GM18519 (cell line): ENCODE measurements around the gene CAMTA1.

Experiments
- ATAC-seq: cut with Tn5 transposase; IDR thresholded peaks from one replicate; pipeline ENCODE4 v1.9.1; 2021; ENCODE audit warnings: mild to moderate bottlenecking, moderate library complexity; ENCODE audit not compliant: unreplicated experiment, low FRiP score

The CAMTA1 gene

GRCh38 chr1:7236844-7237515 lies 451.7 kb downstream of the CAMTA1 start:
- no peak for ATAC-seq

DNA sequence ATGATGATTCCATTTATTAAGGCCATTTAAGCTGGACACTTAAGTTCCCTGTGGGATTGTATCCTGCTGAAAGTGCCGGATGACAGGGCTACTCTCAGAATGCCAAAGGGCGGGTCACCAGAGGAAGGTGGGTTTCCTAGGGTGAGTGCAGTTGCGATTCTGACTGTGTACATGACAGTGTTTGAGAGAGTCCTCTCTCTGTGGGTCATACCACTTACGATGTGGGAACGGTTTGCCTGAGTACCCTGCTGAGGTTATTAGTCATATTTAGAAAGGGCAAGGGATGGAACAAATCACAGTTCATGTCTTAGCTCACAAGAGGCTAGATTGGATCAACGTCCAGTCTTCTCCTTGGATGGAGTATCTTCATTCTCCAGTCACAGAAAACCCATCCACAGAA lies 461.9 kb downstream of the CAMTA1 start:
- ATAC-seq, result no peak

GRCh38 chr1:7247791-7248548 lies 462.7 kb downstream of the CAMTA1 start:
- ATAC-seq, result no peak

DNA sequence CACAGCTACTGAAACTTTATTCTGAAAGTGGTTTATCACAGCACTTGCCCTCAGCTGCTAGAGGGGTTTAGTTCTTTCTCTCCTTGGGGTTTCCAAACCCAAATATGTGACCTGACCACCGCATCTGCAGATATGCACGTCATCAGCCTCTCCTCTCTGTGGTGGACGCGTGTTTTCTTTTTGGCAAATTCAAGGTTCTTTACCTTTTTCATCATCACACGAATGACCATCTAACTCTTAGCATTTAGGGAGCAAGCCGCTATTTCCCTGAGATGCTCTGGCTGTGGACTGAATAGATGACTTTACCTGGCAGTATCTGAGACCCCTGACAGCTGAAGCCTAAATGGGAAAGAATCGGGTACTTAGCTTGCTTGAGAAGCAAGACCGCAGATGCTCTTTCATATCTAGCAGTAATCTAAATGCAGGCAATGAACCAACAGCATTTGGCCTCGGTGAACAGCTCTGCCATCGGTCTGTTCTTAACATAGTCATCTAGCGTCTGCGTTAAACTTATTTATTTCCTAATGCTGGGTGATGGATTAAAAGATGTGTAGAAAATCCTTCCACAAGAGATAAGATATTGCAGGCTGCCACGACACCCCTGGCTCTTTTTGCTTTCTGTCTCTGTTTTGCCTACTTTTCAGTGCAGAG lies 463.4 kb downstream of the CAMTA1 start:
- ATAC-seq, result no peak

DNA sequence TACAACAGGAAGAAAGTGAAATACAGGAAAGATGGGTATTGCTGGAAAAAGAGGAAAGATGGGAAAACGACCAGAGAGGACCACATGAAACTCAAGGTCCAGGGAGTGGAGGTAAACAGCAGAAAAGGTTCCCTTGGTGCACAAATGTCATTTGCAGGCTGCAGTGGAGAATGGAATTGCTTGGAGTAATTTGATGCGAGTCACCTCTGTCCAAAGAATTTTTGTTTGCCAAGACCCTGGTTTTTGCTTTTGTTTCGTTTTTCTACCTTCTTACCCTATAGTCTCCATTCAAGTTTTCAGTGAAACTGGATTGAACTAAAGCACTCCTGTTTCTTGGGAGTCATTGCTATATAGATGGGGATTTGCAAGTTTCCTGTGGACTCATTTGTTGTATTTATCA lies 464.3 kb downstream of the CAMTA1 start:
- no peak for ATAC-seq

GRCh38 chr1:7250176-7250575 lies 464.9 kb downstream of the CAMTA1 start:
- no peak for ATAC-seq

GRCh38 chr1:7250597-7251453 lies 465.6 kb downstream of the CAMTA1 start:
- no peak for ATAC-seq

DNA sequence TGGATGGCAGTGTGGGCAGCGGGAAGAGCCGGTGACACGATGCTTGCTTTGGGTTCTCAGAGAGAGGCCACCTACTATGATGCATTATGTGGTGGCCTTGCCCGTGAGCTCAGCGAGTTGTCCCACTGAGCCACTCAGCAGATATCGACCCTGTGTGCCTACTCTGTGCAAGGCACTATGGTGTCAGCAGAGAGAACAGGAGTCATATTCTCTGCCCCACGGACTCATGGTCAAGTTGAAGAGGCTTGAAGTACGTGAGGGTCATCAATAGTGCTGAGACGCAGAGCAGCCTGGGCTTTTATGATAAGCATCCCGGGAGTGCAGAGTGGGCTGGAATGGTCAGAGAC lies 466.2 kb downstream of the CAMTA1 start:
- no peak for ATAC-seq

GRCh38 chr1:7252411-7253117 lies 467.3 kb downstream of the CAMTA1 start:
- ATAC-seq, result no peak

DNA sequence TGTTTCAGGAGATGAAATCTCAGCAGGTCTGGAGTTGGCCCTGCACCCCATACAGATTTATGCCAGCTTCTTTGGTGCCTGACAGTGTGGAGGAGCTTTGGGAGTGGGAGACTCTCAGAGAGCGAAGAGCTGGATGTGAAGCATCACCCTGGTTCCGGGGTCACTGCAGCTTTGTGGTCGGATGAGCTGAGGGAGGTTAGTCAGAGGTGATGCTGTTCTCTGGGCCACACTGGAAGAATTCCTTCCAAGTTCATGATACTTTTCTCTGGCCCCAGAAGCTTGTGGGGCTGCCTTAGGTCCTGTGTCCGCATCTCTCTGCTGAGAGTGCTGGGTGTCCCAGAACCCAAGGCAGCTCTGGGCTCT lies 467.8 kb downstream of the CAMTA1 start:
- ATAC-seq, result no peak

GRCh38 chr1:7253988-7254587 lies 468.8 kb downstream of the CAMTA1 start:
- ATAC-seq, result no peak

DNA sequence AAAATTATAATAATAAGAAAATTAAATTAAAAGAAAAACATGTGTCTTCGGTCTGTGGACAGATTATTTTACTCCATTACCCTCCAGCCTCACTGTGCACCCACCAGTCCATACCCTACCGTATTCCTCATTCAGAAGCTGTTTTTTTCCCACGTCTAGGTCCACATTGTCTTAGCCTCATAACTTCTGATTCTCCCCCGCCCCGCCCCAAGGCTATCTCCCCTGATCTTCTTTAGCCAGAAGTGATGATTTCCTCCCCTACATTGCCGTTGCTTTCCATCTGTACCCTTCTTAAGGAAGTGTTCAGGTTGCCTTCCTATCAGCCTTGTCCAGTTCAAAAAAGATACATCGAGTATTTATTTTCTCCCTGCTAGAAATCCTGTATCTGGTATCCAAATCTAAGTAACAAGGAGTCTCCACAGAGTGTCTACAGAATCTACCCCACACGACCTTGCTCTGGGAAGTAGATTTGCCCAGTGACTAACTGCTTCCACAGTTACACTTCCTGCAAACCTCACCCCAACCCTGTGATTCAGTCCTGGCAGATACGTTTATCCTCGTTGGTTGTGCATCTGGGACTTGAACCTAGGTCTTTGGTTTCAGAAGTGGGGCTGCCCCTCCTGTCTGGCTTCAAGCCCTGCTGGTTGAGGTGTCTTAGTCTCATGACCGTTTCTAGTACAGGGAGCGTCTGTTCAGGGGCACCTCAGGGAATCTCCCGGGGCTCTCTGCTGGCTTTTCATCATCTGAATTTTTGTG lies 470.2 kb downstream of the CAMTA1 start:
- no peak for ATAC-seq

DNA sequence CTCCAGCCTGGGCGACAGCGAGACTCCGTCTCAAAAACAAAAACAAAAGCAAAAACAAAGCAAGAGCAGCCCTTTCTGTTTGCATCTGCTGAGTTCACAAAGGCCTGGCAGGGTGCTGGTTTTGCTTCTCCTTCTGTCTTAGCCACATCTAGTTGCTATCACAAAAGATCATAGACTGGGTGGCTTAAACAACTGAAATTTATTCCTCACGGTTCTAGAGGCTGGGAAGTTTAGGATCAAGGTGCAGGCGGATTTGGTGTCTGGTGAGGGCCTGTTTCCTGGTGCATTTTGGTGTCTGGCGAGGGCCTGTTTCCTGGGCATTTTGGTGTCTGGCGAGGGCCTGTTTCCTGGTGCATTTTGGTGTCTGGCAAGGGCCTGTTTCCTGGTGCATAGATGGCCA lies 471.3 kb downstream of the CAMTA1 start:
- ATAC-seq, result no peak

- no peak for ATAC-seq
Observed at GRCh38 chr1:7257225-7257624, 472.0 kb downstream of the CAMTA1 start.

DNA sequence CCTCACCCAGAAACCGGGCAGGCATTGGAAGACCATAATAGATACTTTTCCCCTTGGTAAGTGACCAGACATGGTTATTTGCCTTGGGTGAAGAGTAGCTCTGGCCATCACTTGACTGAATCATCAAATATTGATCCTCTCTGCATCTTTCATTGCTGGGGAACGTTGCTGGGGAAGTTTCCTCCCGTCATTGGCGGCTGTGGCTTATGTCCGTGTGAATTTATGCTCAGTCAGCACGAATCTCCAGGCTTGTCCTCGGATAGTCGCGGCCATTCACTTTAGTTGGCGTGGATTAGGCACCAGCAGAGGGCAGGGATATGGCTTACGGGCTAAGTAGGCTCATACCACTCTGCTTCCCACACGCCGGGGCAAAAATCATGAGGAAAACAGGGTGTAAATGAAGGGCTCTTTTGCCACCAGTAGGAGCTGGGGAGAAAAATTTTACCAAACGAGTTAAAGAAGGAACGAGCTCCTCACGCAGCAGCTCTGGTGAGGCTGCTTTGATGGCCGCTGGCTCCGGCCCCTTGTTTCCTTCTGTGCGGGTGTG lies 473.4 kb downstream of the CAMTA1 start:
- no peak for ATAC-seq

DNA sequence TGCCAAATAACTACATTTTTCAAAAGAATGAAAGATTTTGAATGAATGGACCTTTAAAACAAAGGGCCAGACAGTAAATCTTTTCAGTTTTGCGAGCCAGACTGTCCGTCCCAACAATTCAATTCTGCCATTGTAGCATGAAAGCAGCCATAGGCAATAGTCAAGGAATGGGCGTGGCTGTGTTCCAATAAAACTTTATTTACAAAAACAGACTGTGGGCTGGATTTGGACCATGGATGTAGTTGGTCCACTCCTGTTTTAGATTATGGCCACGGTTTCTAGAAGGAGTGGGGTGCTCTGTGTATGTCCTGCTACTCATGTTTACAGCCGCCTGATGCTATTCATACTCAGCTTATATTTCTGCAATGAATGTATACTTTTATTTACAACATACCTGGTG lies 474.7 kb downstream of the CAMTA1 start:
- ATAC-seq, result no peak

GRCh38 chr1:7261490-7261889 lies 476.2 kb downstream of the CAMTA1 start:
- ATAC-seq, result no peak

DNA sequence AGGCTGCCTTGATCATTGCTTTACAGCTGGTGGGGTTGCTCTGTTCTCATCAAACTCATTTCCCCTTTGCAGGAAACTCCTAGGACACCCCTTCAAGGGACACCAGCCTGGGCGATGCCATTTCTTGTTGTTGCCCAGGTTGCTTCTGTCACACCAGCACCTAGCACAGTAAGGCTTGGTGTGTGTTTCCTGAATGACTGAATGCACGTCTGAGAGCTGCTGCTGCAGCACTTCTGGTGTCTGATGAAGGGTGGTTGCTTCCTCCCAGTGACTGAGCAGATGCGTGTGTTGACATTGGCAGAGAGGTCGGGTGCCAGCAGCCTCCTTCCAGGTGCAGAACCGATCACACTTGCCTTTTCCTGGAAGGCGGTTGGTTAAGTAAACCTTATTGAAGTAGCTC lies 477.4 kb downstream of the CAMTA1 start:
- no peak for ATAC-seq
